ENCODE data around the gene CNTNAP4. TPM values are rescaled to one million over a fixed set of nuclear protein-coding genes. Genes with fewer than 3 reads are reported as not detected.

CNTNAP4 gene
- polyA plus RNA-seq, 3 donors: not detected

- H3K4me1 Mint-ChIP-seq: no peaks in the 10 kb centered on the region
- Histone ChIP-seq H2AFZ (ENCODE audit: insufficient read depth, low read depth, low read length, poor library complexity, severe bottlenecking) (no peak overlapping the region), H3K27ac (ENCODE audit: low read depth in 1 of 2, low read length in 2 of 2) (no peak overlapping the region), H3K4me2 (replicated peaks; ENCODE audit: extremely low read depth, low read length, poor library complexity, severe bottlenecking) (no peak overlapping the region), H3K36me3 (replicated peaks in 1 of 2; ENCODE audit: control insufficient read depth in 1 of 2, insufficient read depth in 2 of 2, low read length in 2 of 2) (no peaks in the 10 kb centered on the region), H3K4me1 (ENCODE audit: control insufficient read depth in 1 of 2, insufficient read depth in 2 of 2, low read length in 2 of 2) (no peaks in the 10 kb centered on the region), H4K20me1 (ENCODE audit: insufficient read depth, low read length) (no peaks in the 10 kb centered on the region), H3K79me2 (ENCODE audit: insufficient read depth, low read length) (no peaks in the 10 kb centered on the region), H3K9ac (ENCODE audit: insufficient read depth, low read length, poor library complexity, severe bottlenecking) (no peak overlapping the region), H3K9me3 (replicated peaks in 1 of 2; ENCODE audit: control insufficient read depth in 1 of 2, insufficient read depth in 1 of 2, low read length in 2 of 2) (no peaks in the 10 kb centered on the region), H3K4me3 (replicated peaks in 1 of 3; ENCODE audit: low read depth in 2 of 3, low read length in 3 of 3) (no peak overlapping the region), H3K27me3 (ENCODE audit: control insufficient read depth in 2 of 2, insufficient read depth in 2 of 2, low read length in 2 of 2) (no peaks in the 10 kb centered on the region)
- H3K27me3 Mint-ChIP-seq (ENCODE audit: low read depth in 3 of 3): peaks cover 0 to 5% (median 0%) of the 10 kb centered on the region in 3 donors
- WGBS (ENCODE audit: insufficient coverage): no CpG with 5 or more reads among the region's 1 CpG
- H3K27ac Mint-ChIP-seq: no peak overlapping the region
- H3K9me3 Mint-ChIP-seq: peaks cover 0 to 6% (median 0%) of the 10 kb centered on the region in 7 donors
- intact Hi-C loops (cut with micrococcal nuclease): no loop called here
- H3K4me3 Mint-ChIP-seq: no peak overlapping the region
- TF ChIP-seq CTCF (IDR thresholded peaks at IDR 0.05): no peak
- DNase-seq: no peak
- no peaks in the 10 kb centered on the region for H3K36me3 Mint-ChIP-seq
Measured at GRCh38 chr16:76381096-76381495, 103.9 kb downstream of the CNTNAP4 start.

- TF ChIP-seq CTCF (IDR thresholded peaks at IDR 0.05): no peak
- DNase-seq: no peak
- H3K27me3 Mint-ChIP-seq (ENCODE audit: low read depth in 3 of 3): peaks cover 0 to 5% (median 0%) of the 10 kb centered on the region in 3 donors
- H3K4me2 ChIP-seq (replicated peaks; ENCODE audit: extremely low read depth, low read length, poor library complexity, severe bottlenecking): no peak overlapping the region
- H3K27ac ChIP-seq (ENCODE audit: low read depth in 1 of 2, low read length in 2 of 2): no peak overlapping the region
- H3K27me3 ChIP-seq (ENCODE audit: control insufficient read depth in 2 of 2, insufficient read depth in 2 of 2, low read length in 2 of 2): no peaks in the 10 kb centered on the region
- H3K9me3 Mint-ChIP-seq: peaks cover 0 to 3% (median 0%) of the 10 kb centered on the region in 7 donors
- H3K9ac ChIP-seq (ENCODE audit: insufficient read depth, low read length, poor library complexity, severe bottlenecking): no peak overlapping the region
- H3K27ac Mint-ChIP-seq: no peak overlapping the region
- H3K4me1 Mint-ChIP-seq: no peaks in the 10 kb centered on the region
- no peaks in the 10 kb centered on the region for H3K4me1 ChIP-seq (ENCODE audit: control insufficient read depth in 1 of 2, insufficient read depth in 2 of 2, low read length in 2 of 2)
- H3K4me3 Mint-ChIP-seq: no peak overlapping the region
- no CpG with 5 or more reads among the region's 7 CpGs for WGBS (ENCODE audit: insufficient coverage)
- no peaks in the 10 kb centered on the region for H3K36me3 Mint-ChIP-seq
- no peak overlapping the region for H3K4me3 ChIP-seq (replicated peaks in 1 of 3; ENCODE audit: low read depth in 2 of 3, low read length in 3 of 3)
- no peaks in the 10 kb centered on the region for H4K20me1 ChIP-seq (ENCODE audit: insufficient read depth, low read length)
- no peaks in the 10 kb centered on the region for H3K36me3 ChIP-seq (replicated peaks in 1 of 2; ENCODE audit: control insufficient read depth in 1 of 2, insufficient read depth in 2 of 2, low read length in 2 of 2)
- intact Hi-C loops (cut with micrococcal nuclease): no loop called here
- H2AFZ ChIP-seq (ENCODE audit: insufficient read depth, low read depth, low read length, poor library complexity, severe bottlenecking): no peak overlapping the region
- no peaks in the 10 kb centered on the region for H3K79me2 ChIP-seq (ENCODE audit: insufficient read depth, low read length)
- no peaks in the 10 kb centered on the region for H3K9me3 ChIP-seq (replicated peaks in 1 of 2; ENCODE audit: control insufficient read depth in 1 of 2, insufficient read depth in 1 of 2, low read length in 2 of 2)
Measured at GRCh38 chr16:76385601-76386230, 108.5 kb downstream of the CNTNAP4 start.

All from CD14-positive monocyte (primary cell).